A549 (cell line): Measurements from ENCODE around the gene NKAIN4. TPM values are rescaled to one million over a fixed set of nuclear protein-coding genes. Genes with fewer than 3 reads are reported as not detected.
A peak's percentile ranks its signal among the peaks of the same experiment; 100 is the strongest.

Source experiments
- ATAC-seq, 2 experiments: fragments of 200-7000 bp in 1 of 2; fragments of >200 bp in 1 of 2; cut with Nextera tagmentation in 1 of 2; cut with Tn5 transposase in 1 of 2; 3 replicates each; pipeline versions ENCODE4 v1.8.0 to v1.9.1; 2018 to 2020; ENCODE audit warnings: mild to moderate bottlenecking in 1 of 2, moderate library complexity in 1 of 2
- CTCF ChIA-PET: fragments of 300-600 bp; sonication (Branson Sonifier 250); formaldehyde crosslinking; extraction: SDS; loops from one replicate; lab custom pipeline; 2021; ENCODE audit warnings: antibody characterized with exemption, inconsistent platforms; lab: Yijun Ruan, JAX
- POLR2A ChIA-PET: fragments of 350-600 bp; formaldehyde crosslinking; extraction: SDS; loops from one replicate; lab custom pipeline; 2021; ENCODE audit warnings: antibody characterized with exemption, inconsistent platforms; lab: Yijun Ruan, JAX
- DNase-seq, 2 experiments: peaks; one replicate each; pipeline versions ENCODE4 v3.0.0 to v3.0.0-alpha.2; 2011 to 2016; ENCODE audit warnings: low read depth in 1 of 2, low spot score in 1 of 2
- FAIRE-seq: peaks from 2 replicates; lab custom pipeline; 2011; peaks lifted over from hg19 to GRCh38; lab: Jason Lieb, UNC
- H3K27ac ChIP-seq, 2 experiments: fragments of >200 bp; sonication (Bioruptor Twin); formaldehyde crosslinking; 3 replicates each; pipeline ENCODE4 v1.5.1; 2016 to 2017
- H3K4me1 ChIP-seq: fragments of >200 bp; sonication (Bioruptor Twin); formaldehyde crosslinking; 3 replicates; pipeline ENCODE4 v1.6.1; 2016
- H3K4me2 ChIP-seq: fragments of >200 bp; sonication (Bioruptor Twin); formaldehyde crosslinking; 3 replicates; pipeline ENCODE4 v1.6.1; 2016
- H3K4me3 ChIP-seq: fragments of >200 bp; sonication (Bioruptor Twin); formaldehyde crosslinking; 3 replicates; pipeline ENCODE4 v1.5.1; 2016
- H3K9me3 ChIP-seq: fragments of >200 bp; sonication (Bioruptor Twin); formaldehyde crosslinking; 3 replicates; pipeline ENCODE4 v1.6.1; 2016
- CBX2 ChIP-seq: fragments of 200-600 bp; sonication (generic); IDR thresholded peaks from 2 replicates; pipeline ENCODE4 v1.6.1; 2016; ENCODE audit warnings: low read depth, mild to moderate bottlenecking, borderline replicate concordance
- EHF ChIP-seq: fragments of 250-450 bp; sonication (Bioruptor Pico); IDR thresholded peaks from 2 replicates; pipeline ENCODE4 v1.5.0; 2020; ENCODE audit warnings: mild to moderate bottlenecking
- FOSB ChIP-seq: fragments of 250-450 bp; sonication (Bioruptor Pico); IDR thresholded peaks from 2 replicates; pipeline ENCODE4 v1.5.0; 2020; ENCODE audit warnings: mild to moderate bottlenecking, moderate library complexity
- HEYL ChIP-seq: fragments of 250-450 bp; sonication (Bioruptor Pico); IDR thresholded peaks from 2 replicates; pipeline ENCODE4 v1.8.0; 2021; ENCODE audit warnings: mild to moderate bottlenecking, moderate library complexity
- HOXB13 ChIP-seq: fragments of 250-450 bp; sonication (Bioruptor Pico); IDR thresholded peaks from 2 replicates; pipeline ENCODE4 v1.5.0; 2020; ENCODE audit warnings: low read depth, mild to moderate bottlenecking, moderate library complexity
- HOXB5 ChIP-seq: fragments of 250-450 bp; sonication (Bioruptor Pico); IDR thresholded peaks from 2 replicates; pipeline ENCODE4 v1.5.0; 2020; ENCODE audit warnings: mild to moderate bottlenecking, moderate library complexity
- JUN ChIP-seq, 2 experiments: fragments of >200 bp; sonication (Bioruptor Twin); formaldehyde crosslinking; IDR thresholded peaks; 2 replicates in 1 of 2; 3 replicates in 1 of 2; pipeline ENCODE4 v1.6.1; 2016 to 2017
- JUNB ChIP-seq: fragments of >200 bp; sonication (Bioruptor Twin); formaldehyde crosslinking; IDR thresholded peaks from 2 replicates; pipeline ENCODE4 v1.6.1; 2016
- MAZ ChIP-seq: fragments of 150-350 bp; IDR thresholded peaks from 2 replicates; pipeline ENCODE4 v1.6.1; 2014; ENCODE audit warnings: antibody characterized with exemption, low read depth, low read length, borderline replicate concordance
- MYC ChIP-seq: IDR thresholded peaks from 2 replicates; pipeline ENCODE4 v1.6.1; 2012; ENCODE audit warnings: mild to moderate bottlenecking, inconsistent platforms, low read length, improper control_type of control experiment, borderline replicate concordance
- NFE2L2 ChIP-seq: fragments of 150-350 bp; conservative IDR thresholded peaks from 2 replicates; pipeline ENCODE4 v1.6.1; 2014; ENCODE audit warnings: low read length
- NPAS2 ChIP-seq: fragments of 250-450 bp; sonication (Bioruptor Pico); IDR thresholded peaks from 2 replicates; pipeline ENCODE4 v1.8.0; 2022; ENCODE audit warnings: mild to moderate bottlenecking, moderate library complexity, borderline replicate concordance
- PHF8 ChIP-seq: fragments of 200-600 bp; sonication (generic); IDR thresholded peaks from 2 replicates; pipeline ENCODE4 v1.6.1; 2016; ENCODE audit warnings: low read depth, mild to moderate bottlenecking, antibody characterized with exemption, moderate library complexity, borderline replicate concordance
- POLR2A ChIP-seq: IDR thresholded peaks from 2 replicates; pipeline ENCODE4 v1.6.1; 2012; ENCODE audit warnings: mild to moderate bottlenecking, low read length
- RCOR1 ChIP-seq: fragments of 150-350 bp; IDR thresholded peaks from 2 replicates; pipeline ENCODE4 v1.6.1; 2014; ENCODE audit warnings: antibody characterized with exemption, low read length, low read depth
- RFX5 ChIP-seq: fragments of 450-650 bp; IDR thresholded peaks from 2 replicates; pipeline ENCODE4 v1.7.1; 2014; ENCODE audit warnings: antibody characterized with exemption, mild to moderate bottlenecking, moderate library complexity
- RNF2 ChIP-seq: fragments of 200-600 bp; sonication (generic); IDR thresholded peaks from 2 replicates; pipeline ENCODE4 v1.6.1; 2016; ENCODE audit warnings: low read depth, mild to moderate bottlenecking, antibody characterized with exemption, moderate library complexity, borderline replicate concordance
- TFCP2L1 ChIP-seq: fragments of 250-450 bp; sonication (Bioruptor Pico); IDR thresholded peaks from 2 replicates; pipeline ENCODE4 v1.5.0; 2021; ENCODE audit warnings: mild to moderate bottlenecking
- ZSCAN20 ChIP-seq: fragments of 250-450 bp; sonication (Bioruptor Pico); IDR thresholded peaks from 2 replicates; pipeline ENCODE4 v1.8.0; 2022; ENCODE audit warnings: mild to moderate bottlenecking, moderate library complexity
- WGBS: methylation state at CpG from one replicate; pipeline ENCODE4 v1.1.6; 2017; ENCODE audit errors: missing lambda C conversion rate; 5-methylcytosine and 5-hydroxymethylcytosine counted together
- polyA plus RNA-seq, 4 experiments: library from polyadenylated mRNA; depleted of rRNA in 3 of 4; stranded (reverse); fragments of >200 nt; fragmentation: RNase III in 1 of 4; extraction: RNeasy Plus Mini Kit Qiagen cat#74134 plus additional on column Dnase treatment in 1 of 4; gene quantifications; 2 replicates in 3 of 4; 3 replicates in 1 of 4; pipeline ENCODE4 v1.2.3, GENCODE V29; 2011 to 2017
- TF ChIP-seq, protein P1 (sequence below): IDR thresholded peaks from 2 replicates; pipeline ENCODE4 v1.6.1; 2012
- TF ChIP-seq, protein P2 (sequence below): fragments of >200 bp; sonication (Bioruptor Twin); formaldehyde crosslinking; IDR thresholded peaks from 2 replicates; pipeline ENCODE4 v1.6.1; 2016
- TF ChIP-seq, protein P3 (sequence below): fragments of >200 bp; sonication (Bioruptor Twin); formaldehyde crosslinking; IDR thresholded peaks from 3 replicates; pipeline ENCODE4 v1.6.1; 2016
- TF ChIP-seq, protein P4 (sequence below): IDR thresholded peaks from 2 replicates; pipeline ENCODE4 v1.6.1; 2012
- TF ChIP-seq, protein P5 (sequence below): fragments of 200-600 bp; sonication (generic); IDR thresholded peaks from 2 replicates; pipeline ENCODE4 v1.6.1; 2016; ENCODE audit warnings: antibody characterized with exemption, mild to moderate bottlenecking, moderate library complexity
- TF ChIP-seq, protein P6 (sequence below): fragments of 450-650 bp; IDR thresholded peaks from 2 replicates; pipeline ENCODE4 v1.6.1; 2014; ENCODE audit warnings: antibody characterized with exemption

The NKAIN4 gene
- polyA plus RNA-seq, 2 of the 4 experiments (the other 2 are of a cell fraction), result 5.8 to 9.7 TPM

DNA sequence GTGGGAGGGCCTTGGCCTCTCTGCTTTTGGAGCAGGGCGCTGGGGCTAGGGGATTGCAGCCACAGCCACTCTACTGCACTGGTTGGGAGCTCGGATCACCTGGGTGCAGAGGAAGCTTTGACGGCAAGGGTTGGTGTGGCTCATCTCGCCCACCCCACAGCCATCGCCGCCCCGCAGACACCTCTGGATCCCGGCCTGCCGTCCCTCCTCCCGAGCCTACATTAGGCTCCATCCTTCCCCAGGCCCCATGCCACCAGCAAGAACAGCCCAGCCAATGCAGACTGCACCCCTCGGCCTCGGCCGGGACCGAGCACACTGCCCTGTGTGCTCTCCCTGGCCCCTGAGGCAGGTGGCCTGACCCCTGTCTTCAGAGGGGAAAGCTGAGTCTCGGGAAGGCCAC is 6.3 kb upstream of the NKAIN4 start:
- FAIRE-seq, result no peak
- TF ChIP-seq CBX2, result no peak
- no peak for TF ChIP-seq HEYL (CRISPR knock-in tag)
- TF ChIP-seq, protein P1, sequence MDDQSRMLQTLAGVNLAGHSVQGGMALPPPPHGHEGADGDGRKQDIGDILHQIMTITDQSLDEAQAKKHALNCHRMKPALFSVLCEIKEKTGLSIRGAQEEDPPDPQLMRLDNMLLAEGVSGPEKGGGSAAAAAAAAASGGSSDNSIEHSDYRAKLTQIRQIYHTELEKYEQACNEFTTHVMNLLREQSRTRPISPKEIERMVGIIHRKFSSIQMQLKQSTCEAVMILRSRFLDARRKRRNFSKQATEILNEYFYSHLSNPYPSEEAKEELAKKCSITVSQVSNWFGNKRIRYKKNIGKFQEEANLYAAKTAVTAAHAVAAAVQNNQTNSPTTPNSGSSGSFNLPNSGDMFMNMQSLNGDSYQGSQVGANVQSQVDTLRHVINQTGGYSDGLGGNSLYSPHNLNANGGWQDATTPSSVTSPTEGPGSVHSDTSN, result no peak
- no peak for TF ChIP-seq RFX5
- TF ChIP-seq, protein P2, sequence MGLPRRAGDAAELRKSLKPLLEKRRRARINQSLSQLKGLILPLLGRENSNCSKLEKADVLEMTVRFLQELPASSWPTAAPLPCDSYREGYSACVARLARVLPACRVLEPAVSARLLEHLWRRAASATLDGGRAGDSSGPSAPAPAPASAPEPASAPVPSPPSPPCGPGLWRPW, result no peak
- 82% methylated on average over 15 of the region's 15 CpGs for WGBS
- CTCF ChIA-PET, result interaction anchor here (0.9 to 4.4 kb wide), 6 partner anchors 9 to 79 kb away, joined by 3 to 48 read pairs (median 4); no protein-coding TSS in a partner anchor
- DNase-seq, result no peak
- H3K9me3 ChIP-seq, result no peaks in the 10 kb centered on the region
- POLR2A ChIA-PET, result no interaction called here
- ATAC-seq, result peak in 1 of 2 experiments; percentile 8; a peak in 3 of 6 replicates
- peaks cover 16% of the 10 kb centered on the region; the same call in 2 of the 3 replicates for H3K4me1 ChIP-seq
- H3K4me3 ChIP-seq, result no peak overlapping the region
- H3K4me2 ChIP-seq, result no peak overlapping the region
- peak overlapping the region in 1 of 2 experiments; percentile 53; a peak in 2 of 6 replicates for H3K27ac ChIP-seq

DNA sequence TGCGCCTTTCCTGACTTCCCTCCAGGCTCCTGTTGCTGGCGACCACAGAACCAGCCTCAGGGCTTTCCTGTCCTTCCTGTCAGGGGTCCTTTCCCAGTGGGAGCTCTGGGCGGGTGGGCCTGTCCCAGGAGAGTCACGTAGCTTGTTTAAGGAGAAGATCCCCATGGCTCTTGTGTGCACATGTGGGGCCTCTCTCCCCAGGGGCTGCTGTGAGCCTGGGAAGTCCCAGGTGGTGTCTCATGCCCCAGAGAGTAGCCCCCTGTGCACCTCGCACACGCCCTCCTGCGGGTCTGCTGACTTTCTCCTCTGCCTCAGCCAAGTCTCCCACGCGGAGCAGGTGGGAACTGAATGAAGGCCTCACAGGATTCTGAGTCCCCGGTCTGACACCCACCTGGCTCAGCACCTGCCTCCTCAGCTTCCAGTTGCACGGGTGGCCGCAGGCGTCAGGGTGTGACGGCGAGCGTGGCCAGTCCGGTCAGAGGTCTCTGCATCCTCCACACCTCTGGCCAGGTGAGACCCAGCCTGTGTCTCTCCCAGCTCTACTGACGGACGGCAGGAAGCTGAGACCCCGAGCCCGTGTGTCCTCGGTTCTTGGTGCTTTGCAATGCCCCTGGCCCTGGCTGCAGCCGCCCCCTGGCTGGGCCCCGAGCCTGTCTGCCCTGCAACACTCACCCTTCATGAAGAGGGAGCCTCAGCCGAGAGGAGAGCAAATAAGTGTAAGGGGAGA is 5.6 kb upstream of the NKAIN4 start:
- 81% methylated on average over 25 of the region's 25 CpGs for WGBS
- no peak overlapping the region for H3K4me3 ChIP-seq
- H3K27ac ChIP-seq, result peak overlapping the region in 1 of 2 experiments; percentile 53; a peak in 1 of 6 replicates
- no peak overlapping the region for H3K4me2 ChIP-seq
- H3K4me1 ChIP-seq, result peaks cover 23% of the 10 kb centered on the region
- no peaks in the 10 kb centered on the region for H3K9me3 ChIP-seq
- no peak for ATAC-seq
- no peak for TF ChIP-seq TFCP2L1 (CRISPR knock-in tag)
- no peak for TF ChIP-seq MAZ
- TF ChIP-seq FOSB (CRISPR knock-in tag), result no peak
- no peak for TF ChIP-seq POLR2A
- TF ChIP-seq HOXB13 (CRISPR knock-in tag), result no peak
- TF ChIP-seq NFE2L2, result no peak
- no peak for TF ChIP-seq JUN (IDR thresholded peaks at IDR 0.05)
- TF ChIP-seq RCOR1, result no peak
- no peak for TF ChIP-seq HOXB5
- no peak for TF ChIP-seq NPAS2
- TF ChIP-seq, protein P3, sequence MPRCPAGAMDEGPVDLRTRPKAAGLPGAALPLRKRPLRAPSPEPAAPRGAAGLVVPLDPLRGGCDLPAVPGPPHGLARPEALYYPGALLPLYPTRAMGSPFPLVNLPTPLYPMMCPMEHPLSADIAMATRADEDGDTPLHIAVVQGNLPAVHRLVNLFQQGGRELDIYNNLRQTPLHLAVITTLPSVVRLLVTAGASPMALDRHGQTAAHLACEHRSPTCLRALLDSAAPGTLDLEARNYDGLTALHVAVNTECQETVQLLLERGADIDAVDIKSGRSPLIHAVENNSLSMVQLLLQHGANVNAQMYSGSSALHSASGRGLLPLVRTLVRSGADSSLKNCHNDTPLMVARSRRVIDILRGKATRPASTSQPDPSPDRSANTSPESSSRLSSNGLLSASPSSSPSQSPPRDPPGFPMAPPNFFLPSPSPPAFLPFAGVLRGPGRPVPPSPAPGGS, result no peak
- TF ChIP-seq, protein P4, sequence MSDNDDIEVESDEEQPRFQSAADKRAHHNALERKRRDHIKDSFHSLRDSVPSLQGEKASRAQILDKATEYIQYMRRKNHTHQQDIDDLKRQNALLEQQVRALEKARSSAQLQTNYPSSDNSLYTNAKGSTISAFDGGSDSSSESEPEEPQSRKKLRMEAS, result no peak
- no peak for TF ChIP-seq EHF (CRISPR knock-in tag)
- POLR2A ChIA-PET, result no interaction called here
- FAIRE-seq, result no peak
- no peak for DNase-seq
- CTCF ChIA-PET, result interaction anchor here (0.6 to 4.4 kb wide), 9 partner anchors 8 to 287 kb away, joined by 3 to 48 read pairs (median 4); partner anchors contain the start of gene ARFGAP1

DNA sequence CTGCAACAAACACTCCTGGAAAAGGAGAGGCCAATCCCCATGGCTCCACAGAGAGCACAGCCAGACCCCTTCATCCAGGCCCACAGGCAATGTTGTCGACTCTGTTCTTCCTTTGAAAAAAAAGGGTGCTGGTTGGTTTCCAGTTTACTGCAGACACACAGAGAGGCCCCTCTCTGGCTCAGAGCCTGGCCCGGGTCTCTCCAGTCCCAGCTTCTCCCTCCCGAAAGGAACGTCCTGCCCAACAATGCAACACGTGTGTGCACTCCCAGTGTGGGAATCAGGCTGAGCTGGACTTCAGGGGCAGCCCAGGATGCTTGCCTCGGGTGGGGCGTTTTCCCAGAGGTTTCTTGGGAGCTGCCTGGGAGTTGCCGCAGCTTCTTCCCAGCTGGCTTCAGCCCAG is 4.5 kb upstream of the NKAIN4 start:
- ChIA-PET POLR2A (no interaction called here), CTCF (interaction anchor here (0.7 to 4.4 kb wide), 6 partner anchors 10 to 93 kb away, joined by 3 to 48 read pairs (median 5); no protein-coding TSS in a partner anchor)
- WGBS, result 58% methylated on average over 8 of the region's 8 CpGs
- DNase-seq, result no peak
- H3K27ac ChIP-seq, result 0 out of 6 replicates have a peak overlapping the region, but pooled peaks of 1 of the 2 experiments have one; percentile 25
- TF ChIP-seq ZSCAN20 (CRISPR knock-in tag) (no peak), MYC (no peak), NFE2L2 (no peak), PHF8 (no peak), RNF2 (no peak), JUNB (no peak)
- TF ChIP-seq, protein P5, sequence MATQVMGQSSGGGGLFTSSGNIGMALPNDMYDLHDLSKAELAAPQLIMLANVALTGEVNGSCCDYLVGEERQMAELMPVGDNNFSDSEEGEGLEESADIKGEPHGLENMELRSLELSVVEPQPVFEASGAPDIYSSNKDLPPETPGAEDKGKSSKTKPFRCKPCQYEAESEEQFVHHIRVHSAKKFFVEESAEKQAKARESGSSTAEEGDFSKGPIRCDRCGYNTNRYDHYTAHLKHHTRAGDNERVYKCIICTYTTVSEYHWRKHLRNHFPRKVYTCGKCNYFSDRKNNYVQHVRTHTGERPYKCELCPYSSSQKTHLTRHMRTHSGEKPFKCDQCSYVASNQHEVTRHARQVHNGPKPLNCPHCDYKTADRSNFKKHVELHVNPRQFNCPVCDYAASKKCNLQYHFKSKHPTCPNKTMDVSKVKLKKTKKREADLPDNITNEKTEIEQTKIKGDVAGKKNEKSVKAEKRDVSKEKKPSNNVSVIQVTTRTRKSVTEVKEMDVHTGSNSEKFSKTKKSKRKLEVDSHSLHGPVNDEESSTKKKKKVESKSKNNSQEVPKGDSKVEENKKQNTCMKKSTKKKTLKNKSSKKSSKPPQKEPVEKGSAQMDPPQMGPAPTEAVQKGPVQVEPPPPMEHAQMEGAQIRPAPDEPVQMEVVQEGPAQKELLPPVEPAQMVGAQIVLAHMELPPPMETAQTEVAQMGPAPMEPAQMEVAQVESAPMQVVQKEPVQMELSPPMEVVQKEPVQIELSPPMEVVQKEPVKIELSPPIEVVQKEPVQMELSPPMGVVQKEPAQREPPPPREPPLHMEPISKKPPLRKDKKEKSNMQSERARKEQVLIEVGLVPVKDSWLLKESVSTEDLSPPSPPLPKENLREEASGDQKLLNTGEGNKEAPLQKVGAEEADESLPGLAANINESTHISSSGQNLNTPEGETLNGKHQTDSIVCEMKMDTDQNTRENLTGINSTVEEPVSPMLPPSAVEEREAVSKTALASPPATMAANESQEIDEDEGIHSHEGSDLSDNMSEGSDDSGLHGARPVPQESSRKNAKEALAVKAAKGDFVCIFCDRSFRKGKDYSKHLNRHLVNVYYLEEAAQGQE, result no peak
- TF ChIP-seq, protein P6, sequence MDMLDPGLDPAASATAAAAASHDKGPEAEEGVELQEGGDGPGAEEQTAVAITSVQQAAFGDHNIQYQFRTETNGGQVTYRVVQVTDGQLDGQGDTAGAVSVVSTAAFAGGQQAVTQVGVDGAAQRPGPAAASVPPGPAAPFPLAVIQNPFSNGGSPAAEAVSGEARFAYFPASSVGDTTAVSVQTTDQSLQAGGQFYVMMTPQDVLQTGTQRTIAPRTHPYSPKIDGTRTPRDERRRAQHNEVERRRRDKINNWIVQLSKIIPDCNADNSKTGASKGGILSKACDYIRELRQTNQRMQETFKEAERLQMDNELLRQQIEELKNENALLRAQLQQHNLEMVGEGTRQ, result no peak
- H3K4me3 ChIP-seq, result no peak overlapping the region
- peaks cover 25% of the 10 kb centered on the region for H3K4me1 ChIP-seq
- H3K4me2 ChIP-seq, result no peak overlapping the region
- no peaks in the 10 kb centered on the region for H3K9me3 ChIP-seq
- ATAC-seq, result 0 out of 6 replicates have a peak, but pooled peaks of 1 of the 2 experiments have one; percentile 6
- no peak for FAIRE-seq
